Pons (tissue), 1 donor: Measurements from ENCODE around the gene ZNF691.
"Not testable (repeated sequence)": the region's sequence is repeated elsewhere in the genome, so short reads cannot be mapped to it uniquely, and the experiment has no call there.

Experiments used
- DNase-seq: peaks from one replicate; pipeline ENCODE4 v3.0.0-alpha.2; 2016; ENCODE audit warnings: low spot score

Gene ZNF691

GRCh38 chr1:42832641-42833240 lies 13.7 kb upstream of the ZNF691 start:
- DNase-seq, result no peak

- DNase-seq, result peak; percentile 29
Measured at GRCh38 chr1:42833981-42834380, 12.4 kb upstream of the ZNF691 start.

DNA sequence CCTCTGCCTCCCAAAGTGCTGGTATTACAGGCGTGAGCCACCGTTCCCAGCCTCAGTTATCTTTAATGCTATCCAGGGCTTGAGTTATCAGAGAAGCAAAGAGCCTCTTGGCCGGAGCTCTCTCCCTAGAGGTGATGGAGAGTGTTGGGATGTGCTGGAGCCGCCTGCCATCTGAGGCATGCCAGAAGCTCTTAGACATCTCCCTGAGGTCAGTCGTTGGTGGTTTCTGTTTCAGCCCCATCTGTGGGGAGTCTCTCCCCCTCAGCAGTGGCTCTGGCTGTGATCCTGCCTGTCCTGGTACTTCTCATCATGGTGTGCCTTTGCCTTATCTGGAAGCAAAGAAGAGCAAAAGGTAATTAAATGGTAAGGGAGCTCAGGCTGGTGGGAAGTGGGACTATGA lies 11.6 kb upstream of the ZNF691 start:
- no peak for DNase-seq

DNA sequence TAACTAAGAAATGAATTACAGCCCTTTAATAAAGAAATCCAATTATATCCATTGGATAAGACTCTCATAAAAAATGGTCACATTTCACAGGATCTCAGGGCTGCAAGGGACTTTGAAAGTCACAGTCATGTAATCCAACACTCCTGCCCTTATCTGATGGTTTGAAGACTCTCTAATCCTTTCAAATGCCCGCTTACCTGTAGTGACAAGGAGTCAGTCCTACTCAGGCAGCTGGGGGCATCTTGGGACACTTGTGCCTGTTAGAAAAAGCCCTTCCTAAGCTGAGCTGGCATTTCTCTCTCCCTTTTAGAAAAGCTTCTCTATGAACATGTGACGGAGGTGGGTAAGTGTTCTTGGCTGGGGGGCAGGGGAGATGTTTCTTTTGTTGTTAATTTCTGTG lies 11.0 kb upstream of the ZNF691 start:
- no peak for DNase-seq

GRCh38 chr1:42837709-42838108 lies 8.7 kb upstream of the ZNF691 start:
- peak; percentile 39 for DNase-seq

- peak; percentile 71 for DNase-seq
Measured at GRCh38 chr1:42838482-42839190, 7.8 kb upstream of the ZNF691 start.

DNA sequence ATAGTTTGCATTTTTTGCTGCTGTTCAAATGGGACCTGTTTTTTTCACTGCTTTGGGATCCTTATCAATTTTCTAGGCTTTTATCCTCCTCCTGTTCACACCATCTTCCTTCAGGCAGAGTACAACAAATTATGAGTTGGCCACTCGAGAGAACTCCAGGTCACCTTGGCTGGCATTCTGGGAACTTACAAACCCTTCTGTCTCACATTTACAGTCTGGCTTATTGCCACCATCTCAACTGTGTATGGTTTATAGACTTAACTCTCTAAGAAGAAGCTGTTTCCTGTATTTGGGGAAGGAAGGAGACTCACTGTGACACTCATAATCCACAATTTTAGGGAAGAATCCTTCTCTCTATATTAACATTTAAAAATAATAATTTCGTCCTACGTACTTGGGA lies 5.4 kb upstream of the ZNF691 start:
- peak; percentile 16 for DNase-seq

DNA sequence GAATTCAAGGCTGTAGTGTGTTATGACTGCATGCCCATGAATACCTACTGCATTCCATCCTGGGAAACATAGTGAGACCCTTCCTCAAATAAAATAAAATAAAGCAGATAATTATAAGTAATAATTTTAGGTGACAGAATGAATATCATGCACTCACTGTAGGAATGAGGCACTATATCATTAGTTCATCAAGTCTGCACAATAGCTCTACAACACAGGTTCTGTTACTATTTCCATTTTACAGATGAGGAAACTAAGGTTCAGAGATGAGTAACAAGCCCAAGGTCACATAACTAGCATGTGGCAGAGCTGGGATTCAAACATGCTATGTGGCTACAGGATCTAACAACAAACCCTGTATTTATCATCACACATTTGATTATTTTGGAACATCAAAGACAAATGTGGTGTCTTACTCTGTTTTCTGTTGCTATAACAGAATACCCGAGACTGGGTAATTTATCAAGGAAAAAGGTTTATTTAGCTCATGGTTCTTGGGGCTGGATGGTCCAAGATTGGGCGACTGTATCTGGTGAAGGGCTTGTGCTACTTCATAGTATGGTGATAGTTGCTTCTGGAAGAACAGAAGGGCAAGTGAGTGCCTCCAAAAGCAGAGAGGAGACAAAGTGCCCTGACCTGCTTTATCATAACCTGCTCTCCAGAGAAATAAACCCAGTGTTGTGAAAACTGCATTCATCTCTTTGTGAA lies 4.8 kb upstream of the ZNF691 start:
- no peak for DNase-seq

DNA sequence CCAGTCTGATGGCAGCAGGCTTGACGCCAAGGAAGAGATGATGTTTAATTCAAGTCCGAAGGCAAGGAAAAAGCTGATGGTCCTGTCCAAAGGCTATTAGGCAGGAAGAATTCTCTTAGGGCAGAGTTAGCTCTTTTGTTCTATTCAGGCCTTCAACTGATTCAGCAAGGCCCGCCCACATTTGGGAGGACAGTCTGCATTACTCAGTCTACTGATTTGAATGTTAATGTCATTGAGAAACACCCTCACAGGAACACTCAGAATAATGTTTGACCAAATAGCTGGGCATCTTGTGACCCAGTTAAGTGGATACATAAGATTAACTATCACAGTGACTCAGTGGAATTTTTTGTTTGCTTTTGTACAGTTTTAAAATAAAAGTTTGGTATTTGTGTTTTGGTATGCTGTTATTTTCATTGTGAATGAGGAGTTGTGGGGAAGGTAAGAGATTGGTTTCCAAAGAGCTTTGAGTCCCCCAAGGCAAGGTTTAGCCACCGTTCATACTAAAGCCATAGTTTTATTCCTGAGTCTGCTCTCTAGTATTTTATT lies 1.7 kb upstream of the ZNF691 start:
- DNase-seq, result no peak

DNA sequence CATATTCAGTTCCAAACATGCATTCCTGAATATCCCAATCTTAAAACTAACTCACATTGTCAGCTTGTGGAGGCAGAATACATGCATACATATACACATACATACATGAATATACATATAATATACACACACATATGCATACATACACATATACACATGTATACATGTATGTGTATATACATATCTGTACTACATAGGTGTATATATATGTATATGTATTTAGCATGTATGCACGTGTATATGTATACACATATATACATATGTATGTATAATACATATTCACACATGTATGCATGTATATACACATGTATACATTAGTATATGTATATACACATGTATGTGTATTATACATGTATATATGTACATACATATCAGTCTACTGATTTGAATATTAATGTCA lies 1.2 kb upstream of the ZNF691 start:
- no peak for DNase-seq

GRCh38 chr1:42845866-42846256 lies 552 bp upstream of the ZNF691 start:
- no peak for DNase-seq

GRCh38 chr1:42847111-42847595 lies 740 bp downstream of the ZNF691 start:
- no peak for DNase-seq

DNA sequence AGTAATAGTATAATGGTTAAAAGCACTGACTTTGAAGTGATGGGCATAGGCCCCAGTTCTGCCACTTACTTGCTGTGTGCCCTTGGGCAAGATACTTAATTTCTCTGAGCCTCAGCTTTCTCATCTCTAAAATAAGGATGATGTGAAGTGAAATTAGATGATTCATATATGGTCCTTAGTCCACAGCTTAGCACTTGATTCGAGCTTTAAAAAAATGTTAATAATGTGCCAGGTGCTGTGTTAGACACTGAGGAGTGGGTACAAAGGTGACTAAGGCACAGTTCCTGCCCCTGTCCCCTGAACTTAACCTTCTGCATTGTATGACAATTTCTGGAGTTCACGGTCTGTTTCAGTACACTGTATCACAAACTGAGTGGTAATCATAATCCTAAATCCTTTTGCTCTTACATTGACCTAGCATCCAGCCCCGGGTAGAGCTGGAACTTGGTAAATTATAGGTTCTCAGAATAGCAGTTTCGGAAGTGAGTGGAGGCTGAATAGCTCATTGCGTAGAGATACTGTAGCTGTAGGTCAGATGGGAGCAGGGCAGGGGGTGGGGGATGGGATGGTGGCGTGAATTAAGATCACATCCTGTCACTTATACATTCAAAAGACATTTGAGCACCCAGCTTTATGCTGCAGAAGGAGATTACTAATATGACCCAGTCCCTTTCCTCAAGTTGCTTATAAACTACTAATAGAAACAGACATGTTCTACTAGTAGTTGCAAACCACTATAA lies 1.5 kb downstream of the ZNF691 start:
- DNase-seq, result no peak

GRCh38 chr1:42848823-42849537 lies 2.6 kb downstream of the ZNF691 start:
- no peak for DNase-seq

GRCh38 chr1:42849944-42850343 lies 3.5 kb downstream of the ZNF691 start:
- DNase-seq, result no peak

DNA sequence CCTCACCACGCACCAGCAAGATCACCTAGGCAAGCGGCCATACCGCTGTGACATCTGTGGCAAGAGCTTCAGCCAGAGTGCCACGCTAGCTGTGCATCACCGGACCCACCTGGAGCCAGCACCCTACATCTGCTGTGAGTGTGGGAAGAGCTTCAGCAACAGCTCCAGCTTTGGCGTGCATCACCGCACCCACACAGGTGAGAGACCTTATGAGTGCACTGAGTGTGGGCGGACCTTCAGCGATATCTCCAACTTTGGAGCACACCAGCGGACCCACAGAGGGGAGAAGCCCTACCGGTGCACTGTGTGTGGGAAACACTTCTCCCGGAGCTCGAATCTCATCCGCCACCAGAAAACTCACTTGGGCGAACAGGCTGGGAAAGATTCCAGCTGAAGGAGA lies 5.0 kb downstream of the ZNF691 start:
- no peak for DNase-seq

GRCh38 chr1:42851960-42852607 lies 5.7 kb downstream of the ZNF691 start:
- DNase-seq, result no peak

DNA sequence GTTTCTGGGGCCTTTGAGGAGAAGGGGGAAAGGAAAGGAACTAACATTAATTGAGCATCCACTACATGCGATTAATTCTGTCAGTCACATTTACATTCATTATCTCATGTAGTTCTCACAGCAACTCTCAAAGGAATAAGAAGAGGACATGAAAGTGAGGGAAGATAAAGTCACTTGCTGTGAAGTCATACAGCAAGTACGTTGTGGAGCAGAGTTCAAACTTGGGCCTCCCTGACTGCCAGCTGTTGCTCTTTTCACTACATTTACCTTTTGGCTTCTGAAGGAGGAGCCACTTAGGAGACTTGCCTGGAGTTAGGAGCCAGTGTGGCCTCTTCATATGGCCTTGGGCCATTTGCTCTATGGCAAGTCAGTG lies 6.2 kb downstream of the ZNF691 start:
- DNase-seq, result no peak

- no peak for DNase-seq
Measured at GRCh38 chr1:42853116-42853884, 6.9 kb downstream of the ZNF691 start.

- DNase-seq, result not testable (repeated sequence)
Measured at GRCh38 chr1:42856554-42856953, 10.1 kb downstream of the ZNF691 start.
